Coronary artery (tissue), 2 donors: Measurements from ENCODE around the gene DEPDC5.
A peak's percentile ranks its signal among the peaks of the same experiment; 100 is the strongest.

Experiments
- DNase-seq: peaks from one replicate; pipeline ENCODE4 v3.0.0-alpha.2; 2017; ENCODE audit warnings: low spot score
- H3K27ac ChIP-seq, 2 donors: fragments of 200-600 bp; sonication (generic); one replicate each; pipeline ENCODE4 v1.5.1; 2016 to 2019
- H3K4me3 ChIP-seq: fragments of 200-600 bp; sonication (generic); 2 replicates; pipeline ENCODE4 v1.5.1; 2016; ENCODE audit warnings: mild to moderate bottlenecking, moderate library complexity
- TF ChIP-seq, protein P1 (sequence below): fragments of 200-600 bp; sonication (generic); IDR thresholded peaks from one replicate; pipeline ENCODE4 v1.5.1; 2019; ENCODE audit warnings: antibody characterized with exemption

DEPDC5 gene

DNA sequence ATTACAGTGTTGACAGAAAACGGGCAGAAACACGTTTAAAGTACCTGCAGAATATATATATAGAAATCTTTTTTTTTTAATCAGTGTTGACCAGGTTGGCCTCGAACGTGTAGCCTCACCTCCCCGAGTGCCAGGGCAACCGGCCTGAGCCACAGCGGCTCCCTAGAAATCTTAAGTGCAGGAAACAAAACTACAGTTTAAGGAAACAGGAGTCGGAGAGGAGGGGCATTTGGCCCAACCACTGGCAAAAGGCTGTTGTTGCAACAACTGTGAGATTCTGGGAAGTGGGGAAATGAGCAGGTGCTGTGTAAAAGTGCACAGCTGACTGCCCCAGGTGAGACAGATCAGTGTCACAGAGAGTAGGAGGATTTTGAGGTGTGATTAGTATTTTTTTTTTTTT lies 194.2 kb downstream of the DEPDC5 start:
- peak overlapping the region in 1 of 2 donors; percentile 38 for H3K27ac ChIP-seq
- no peak for DNase-seq
- no peak overlapping the region for H3K4me3 ChIP-seq
- TF ChIP-seq, protein P1, sequence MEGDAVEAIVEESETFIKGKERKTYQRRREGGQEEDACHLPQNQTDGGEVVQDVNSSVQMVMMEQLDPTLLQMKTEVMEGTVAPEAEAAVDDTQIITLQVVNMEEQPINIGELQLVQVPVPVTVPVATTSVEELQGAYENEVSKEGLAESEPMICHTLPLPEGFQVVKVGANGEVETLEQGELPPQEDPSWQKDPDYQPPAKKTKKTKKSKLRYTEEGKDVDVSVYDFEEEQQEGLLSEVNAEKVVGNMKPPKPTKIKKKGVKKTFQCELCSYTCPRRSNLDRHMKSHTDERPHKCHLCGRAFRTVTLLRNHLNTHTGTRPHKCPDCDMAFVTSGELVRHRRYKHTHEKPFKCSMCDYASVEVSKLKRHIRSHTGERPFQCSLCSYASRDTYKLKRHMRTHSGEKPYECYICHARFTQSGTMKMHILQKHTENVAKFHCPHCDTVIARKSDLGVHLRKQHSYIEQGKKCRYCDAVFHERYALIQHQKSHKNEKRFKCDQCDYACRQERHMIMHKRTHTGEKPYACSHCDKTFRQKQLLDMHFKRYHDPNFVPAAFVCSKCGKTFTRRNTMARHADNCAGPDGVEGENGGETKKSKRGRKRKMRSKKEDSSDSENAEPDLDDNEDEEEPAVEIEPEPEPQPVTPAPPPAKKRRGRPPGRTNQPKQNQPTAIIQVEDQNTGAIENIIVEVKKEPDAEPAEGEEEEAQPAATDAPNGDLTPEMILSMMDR: no peak

DNA sequence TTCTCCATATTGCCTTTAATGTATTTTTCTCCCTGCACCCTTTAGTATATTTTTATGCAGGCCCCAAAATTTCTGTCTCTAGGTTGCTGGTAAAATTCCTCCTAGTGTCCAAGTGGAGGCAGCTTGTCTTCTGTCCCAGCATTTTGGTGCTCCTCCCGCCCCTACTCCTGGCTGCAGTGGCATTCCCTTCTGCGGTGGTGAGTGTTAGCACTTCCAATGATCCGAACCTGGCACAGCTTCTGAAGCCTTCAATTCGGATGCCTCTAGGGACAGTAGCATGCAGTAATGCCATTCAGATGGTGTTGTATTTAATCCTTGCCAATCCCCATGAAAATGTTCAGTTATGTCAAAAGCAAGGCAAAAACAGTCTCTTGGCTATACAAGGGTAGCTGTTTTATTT lies 196.4 kb downstream of the DEPDC5 start:
- Histone ChIP-seq H3K27ac (peak overlapping the region; percentile 74 to 91), H3K4me3 (peak overlapping the region; percentile 8)
- TF ChIP-seq, protein P1: no peak
- DNase-seq: no peak

DNA sequence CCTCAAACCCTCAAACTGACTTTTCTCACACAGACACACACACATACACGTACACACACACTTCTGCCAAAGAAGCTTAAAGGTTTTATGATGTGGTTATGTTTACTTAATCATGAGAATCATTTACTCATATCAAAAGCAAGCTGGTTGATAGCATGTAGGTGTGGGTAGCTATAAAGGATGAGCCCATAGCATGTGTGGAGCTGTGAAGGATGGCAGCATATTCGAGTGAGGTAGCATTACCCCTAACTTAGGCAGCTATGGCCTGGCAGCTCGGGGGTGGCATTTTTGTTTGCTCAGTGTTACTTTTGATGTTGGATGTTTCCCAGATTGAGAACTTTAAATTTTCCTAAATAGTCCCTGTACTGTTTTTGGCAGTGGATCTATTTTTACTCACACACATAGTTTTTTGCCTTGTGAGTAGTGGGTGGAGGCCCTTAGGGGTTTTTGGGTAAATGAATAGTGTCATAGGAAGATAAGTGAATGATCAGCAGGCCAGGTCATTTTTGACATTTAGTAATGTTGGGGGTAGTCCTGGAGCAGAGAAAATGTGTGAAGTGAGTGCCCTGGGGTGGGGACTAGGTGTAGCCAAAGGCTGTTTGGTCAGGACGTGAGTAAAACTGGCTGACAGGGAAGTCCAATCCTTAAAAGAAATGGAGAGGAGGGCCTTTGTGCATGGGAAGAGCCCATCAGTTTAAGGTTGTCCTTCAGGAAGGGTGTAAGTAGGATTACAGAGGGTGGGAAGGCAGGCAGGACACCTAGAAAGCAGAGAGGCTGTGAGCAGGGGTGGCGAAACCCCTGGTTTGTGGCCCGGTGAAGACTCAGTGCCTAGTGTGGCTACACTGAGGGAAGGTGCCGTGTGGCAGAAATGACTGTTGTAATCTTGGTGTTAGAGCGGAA lies 197.6 kb downstream of the DEPDC5 start:
- TF ChIP-seq, protein P1: no peak
- no peak for DNase-seq

DNA sequence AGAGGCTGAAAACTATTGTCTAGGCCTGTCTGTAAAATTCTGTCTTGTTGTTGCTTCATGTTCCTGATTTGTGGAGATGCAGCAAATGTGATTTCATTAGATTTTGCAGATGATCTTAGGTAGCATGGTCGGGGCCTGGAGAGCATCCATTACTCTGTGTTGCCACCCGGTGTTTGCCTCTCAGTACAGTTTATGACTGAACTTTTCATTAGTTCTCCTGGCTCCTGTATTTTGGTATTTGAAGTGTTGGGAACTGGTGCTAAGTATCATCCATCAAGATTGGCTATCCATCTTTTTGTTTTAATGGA lies 198.2 kb downstream of the DEPDC5 start:
- TF ChIP-seq, protein P1: no peak
- Histone ChIP-seq H3K27ac (peak overlapping the region; percentile 74 to 91), H3K4me3 (peak overlapping the region; percentile 51)
- no peak for DNase-seq

More for the DNA sequence above, 197.6 kb downstream of the DEPDC5 start:
- Histone ChIP-seq H3K4me3 (peak overlapping the region; percentile 51), H3K27ac (peak overlapping the region; percentile 74 to 91)

DNA sequence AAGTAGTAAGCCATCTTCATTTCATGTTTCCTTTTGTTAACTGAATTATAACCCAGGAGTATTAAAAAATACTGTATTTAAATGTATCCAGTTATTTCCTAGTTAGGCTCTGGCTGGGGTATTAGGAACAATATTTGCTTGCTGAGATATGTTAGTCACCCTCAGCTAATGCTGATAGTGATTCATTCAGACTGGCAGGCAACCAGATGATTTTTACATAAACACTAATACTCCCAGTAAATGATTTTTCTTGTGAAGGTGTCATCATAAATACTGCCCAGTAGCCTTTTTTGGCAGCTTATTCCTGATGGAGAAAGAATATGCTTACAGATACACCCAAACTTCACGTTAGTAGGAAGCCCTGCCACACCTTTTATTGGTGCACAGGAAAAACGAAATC lies 198.7 kb downstream of the DEPDC5 start:
- H3K27ac ChIP-seq: peak overlapping the region; percentile 74 to 91
- TF ChIP-seq, protein P1: no peak
- DNase-seq: no peak
- peak overlapping the region; percentile 51 for H3K4me3 ChIP-seq

DNA sequence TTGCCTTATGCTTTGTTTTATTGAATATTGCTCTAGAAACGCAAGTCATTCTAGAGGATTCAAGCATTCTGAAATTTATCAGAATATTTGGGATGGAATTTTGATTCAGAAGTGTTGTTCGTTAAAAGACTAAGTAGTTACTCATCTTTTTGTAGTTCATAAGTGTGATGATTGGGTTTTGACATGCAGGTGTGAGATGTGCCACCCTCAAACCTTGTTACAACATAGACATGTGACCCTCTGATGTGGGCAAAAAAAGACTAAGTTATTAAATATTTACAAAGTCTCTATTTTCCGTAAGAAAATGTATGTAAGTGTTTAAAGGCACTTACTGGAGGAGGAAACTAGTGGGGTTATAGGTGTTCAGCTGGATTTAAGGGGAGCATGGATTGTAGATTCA lies 199.4 kb downstream of the DEPDC5 start:
- DNase-seq: no peak
- Histone ChIP-seq H3K27ac (peak overlapping the region; percentile 74 to 91), H3K4me3 (peak overlapping the region; percentile 2)
- TF ChIP-seq, protein P1: no peak
